ENCODE measurements around the gene SEMA5A. TPM values are rescaled to one million over a fixed set of nuclear protein-coding genes. Genes with fewer than 3 reads are reported as not detected.
A peak's percentile ranks its signal among the peaks of the same experiment; 100 is the strongest.

SEMA5A gene
- total RNA-seq, 1 experiment from 2014 or later: 9.3 TPM

DNA sequence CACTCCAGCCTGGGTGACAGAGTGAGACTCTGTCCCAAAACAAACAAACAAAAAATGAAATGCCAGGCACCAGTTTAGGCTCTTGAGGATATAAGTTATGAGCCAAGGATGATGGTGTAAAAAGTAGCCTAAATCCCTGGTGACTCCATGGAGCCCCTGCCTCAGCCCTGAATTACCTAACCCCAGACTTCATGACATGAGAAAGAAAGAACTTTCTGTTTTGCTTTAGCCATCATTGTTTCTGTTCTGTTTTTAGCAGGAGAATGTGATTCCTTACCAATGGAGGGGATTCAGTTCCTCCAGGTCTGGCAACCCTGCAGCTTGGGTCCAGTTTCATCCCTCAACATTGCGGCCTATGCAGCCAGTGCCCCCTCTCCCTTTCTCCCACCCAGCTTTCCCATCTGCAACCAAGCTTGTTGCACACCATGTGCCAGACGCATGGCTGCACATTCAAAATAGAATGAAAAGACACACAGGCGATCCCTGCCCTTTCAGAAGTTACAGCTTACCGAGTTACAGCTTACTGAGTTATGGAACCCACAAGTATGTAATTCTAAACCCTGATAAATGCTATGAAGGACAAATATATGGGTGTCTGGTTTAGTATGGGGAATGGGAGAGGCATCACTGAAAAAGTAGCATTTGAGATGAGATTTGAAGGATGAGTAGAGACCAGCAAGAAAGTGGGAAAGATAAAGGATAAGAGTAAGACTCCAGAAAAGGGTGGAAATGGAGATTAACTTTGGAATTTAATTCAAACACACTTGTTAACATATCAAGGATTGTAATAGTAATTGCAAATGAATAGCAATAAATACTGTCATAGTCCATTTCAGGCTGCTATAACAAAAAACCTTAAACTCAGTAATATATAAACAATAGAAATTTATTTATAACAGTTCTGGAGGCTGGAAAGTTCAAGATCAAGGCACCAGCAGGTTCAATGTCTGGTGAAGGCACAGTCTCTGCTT, 6.0 kb upstream of the SEMA5A start:
- CTCF ChIA-PET: no interaction called here
- POLR2A ChIA-PET: no interaction called here
- ATAC-seq: no peak
- Mint-ChIP-seq H3K4me3 (no peak overlapping the region), H3K27ac (no peak overlapping the region), H3K36me3 (peaks cover 21% of the 10 kb centered on the region), H3K4me1 (peaks cover 9% of the 10 kb centered on the region), H3K9me3 (no peaks in the 10 kb centered on the region), H3K27me3 (ENCODE audit: low read depth) (no peaks in the 10 kb centered on the region)
- TF ChIP-seq MYBL2 (CRISPR knock-in tag; IDR thresholded peaks at IDR 0.05): no peak
- TF ChIP-seq NR3C1 (CRISPR knock-in tag; conservative IDR thresholded peaks at IDR 0.05; ENCODE audit: low read depth): no peak
- TF ChIP-seq IRF2 (CRISPR knock-in tag; IDR thresholded peaks at IDR 0.05; ENCODE audit: borderline replicate concordance, low read depth): no peak
- TF ChIP-seq ELF4 (CRISPR knock-in tag; IDR thresholded peaks at IDR 0.05; ENCODE audit: low read depth): no peak
- TF ChIP-seq KAT7 (CRISPR knock-in tag; IDR thresholded peaks at IDR 0.05; ENCODE audit: borderline replicate concordance): no peak
- no peak for TF ChIP-seq RELA (CRISPR knock-in tag; IDR thresholded peaks at IDR 0.05; ENCODE audit: borderline replicate concordance)
- DNase-seq (ENCODE audit: low spot score): no peak

DNA sequence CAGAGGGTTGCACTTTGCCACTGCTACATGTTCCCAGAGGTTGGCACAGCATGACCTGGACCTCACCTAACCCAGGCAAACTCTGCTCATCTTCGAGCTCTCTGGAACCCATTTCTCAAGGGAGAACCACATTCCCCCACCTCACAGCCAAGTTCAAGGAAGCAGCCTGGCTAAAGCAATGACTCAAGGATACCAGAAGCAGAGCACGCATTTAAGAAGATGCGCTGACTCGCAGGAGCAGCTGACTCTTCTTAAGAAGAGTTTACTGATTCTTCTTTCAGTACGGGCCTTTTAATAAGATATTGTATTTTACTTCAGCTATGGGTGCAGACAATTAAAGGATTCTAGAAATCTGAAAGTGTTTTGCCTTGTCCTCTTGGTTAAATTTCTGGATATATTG, 4.1 kb upstream of the SEMA5A start:
- peaks cover 12% of the 10 kb centered on the region for H3K4me1 Mint-ChIP-seq
- TF ChIP-seq GTF2I (CRISPR knock-in tag; conservative IDR thresholded peaks at IDR 0.05) (no peak), NFE2L1 (CRISPR knock-in tag; IDR thresholded peaks at IDR 0.05) (no peak), ZNF416 (CRISPR knock-in tag; IDR thresholded peaks at IDR 0.05) (no peak), ZNF396 (CRISPR knock-in tag; IDR thresholded peaks at IDR 0.05; ENCODE audit: borderline replicate concordance) (no peak)
- TF ChIP-seq, protein P1, sequence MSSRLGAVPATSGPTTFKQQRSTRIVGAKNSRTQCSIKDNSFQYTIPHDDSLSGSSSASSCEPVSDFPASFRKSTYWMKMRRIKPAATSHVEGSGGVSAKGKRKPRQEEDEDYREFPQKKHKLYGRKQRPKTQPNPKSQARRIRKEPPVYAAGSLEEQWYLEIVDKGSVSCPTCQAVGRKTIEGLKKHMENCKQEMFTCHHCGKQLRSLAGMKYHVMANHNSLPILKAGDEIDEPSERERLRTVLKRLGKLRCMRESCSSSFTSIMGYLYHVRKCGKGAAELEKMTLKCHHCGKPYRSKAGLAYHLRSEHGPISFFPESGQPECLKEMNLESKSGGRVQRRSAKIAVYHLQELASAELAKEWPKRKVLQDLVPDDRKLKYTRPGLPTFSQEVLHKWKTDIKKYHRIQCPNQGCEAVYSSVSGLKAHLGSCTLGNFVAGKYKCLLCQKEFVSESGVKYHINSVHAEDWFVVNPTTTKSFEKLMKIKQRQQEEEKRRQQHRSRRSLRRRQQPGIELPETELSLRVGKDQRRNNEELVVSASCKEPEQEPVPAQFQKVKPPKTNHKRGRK (CRISPR knock-in tag; IDR thresholded peaks at IDR 0.05; ENCODE audit: borderline replicate concordance): no peak
- TF ChIP-seq, protein P2, sequence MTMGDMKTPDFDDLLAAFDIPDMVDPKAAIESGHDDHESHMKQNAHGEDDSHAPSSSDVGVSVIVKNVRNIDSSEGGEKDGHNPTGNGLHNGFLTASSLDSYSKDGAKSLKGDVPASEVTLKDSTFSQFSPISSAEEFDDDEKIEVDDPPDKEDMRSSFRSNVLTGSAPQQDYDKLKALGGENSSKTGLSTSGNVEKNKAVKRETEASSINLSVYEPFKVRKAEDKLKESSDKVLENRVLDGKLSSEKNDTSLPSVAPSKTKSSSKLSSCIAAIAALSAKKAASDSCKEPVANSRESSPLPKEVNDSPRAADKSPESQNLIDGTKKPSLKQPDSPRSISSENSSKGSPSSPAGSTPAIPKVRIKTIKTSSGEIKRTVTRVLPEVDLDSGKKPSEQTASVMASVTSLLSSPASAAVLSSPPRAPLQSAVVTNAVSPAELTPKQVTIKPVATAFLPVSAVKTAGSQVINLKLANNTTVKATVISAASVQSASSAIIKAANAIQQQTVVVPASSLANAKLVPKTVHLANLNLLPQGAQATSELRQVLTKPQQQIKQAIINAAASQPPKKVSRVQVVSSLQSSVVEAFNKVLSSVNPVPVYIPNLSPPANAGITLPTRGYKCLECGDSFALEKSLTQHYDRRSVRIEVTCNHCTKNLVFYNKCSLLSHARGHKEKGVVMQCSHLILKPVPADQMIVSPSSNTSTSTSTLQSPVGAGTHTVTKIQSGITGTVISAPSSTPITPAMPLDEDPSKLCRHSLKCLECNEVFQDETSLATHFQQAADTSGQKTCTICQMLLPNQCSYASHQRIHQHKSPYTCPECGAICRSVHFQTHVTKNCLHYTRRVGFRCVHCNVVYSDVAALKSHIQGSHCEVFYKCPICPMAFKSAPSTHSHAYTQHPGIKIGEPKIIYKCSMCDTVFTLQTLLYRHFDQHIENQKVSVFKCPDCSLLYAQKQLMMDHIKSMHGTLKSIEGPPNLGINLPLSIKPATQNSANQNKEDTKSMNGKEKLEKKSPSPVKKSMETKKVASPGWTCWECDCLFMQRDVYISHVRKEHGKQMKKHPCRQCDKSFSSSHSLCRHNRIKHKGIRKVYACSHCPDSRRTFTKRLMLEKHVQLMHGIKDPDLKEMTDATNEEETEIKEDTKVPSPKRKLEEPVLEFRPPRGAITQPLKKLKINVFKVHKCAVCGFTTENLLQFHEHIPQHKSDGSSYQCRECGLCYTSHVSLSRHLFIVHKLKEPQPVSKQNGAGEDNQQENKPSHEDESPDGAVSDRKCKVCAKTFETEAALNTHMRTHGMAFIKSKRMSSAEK (CRISPR knock-in tag; IDR thresholded peaks at IDR 0.05; ENCODE audit: borderline replicate concordance): no peak
- peaks cover 21% of the 10 kb centered on the region for H3K36me3 Mint-ChIP-seq
- no peak overlapping the region for H3K27ac Mint-ChIP-seq
- ChIA-PET POLR2A (no interaction called here), CTCF (no interaction called here)
- H3K4me3 Mint-ChIP-seq: no peak overlapping the region
- ATAC-seq (no peak), DNase-seq (ENCODE audit: low spot score) (no peak)
- no peaks in the 10 kb centered on the region for H3K27me3 Mint-ChIP-seq (ENCODE audit: low read depth)
- H3K9me3 Mint-ChIP-seq: no peaks in the 10 kb centered on the region

DNA sequence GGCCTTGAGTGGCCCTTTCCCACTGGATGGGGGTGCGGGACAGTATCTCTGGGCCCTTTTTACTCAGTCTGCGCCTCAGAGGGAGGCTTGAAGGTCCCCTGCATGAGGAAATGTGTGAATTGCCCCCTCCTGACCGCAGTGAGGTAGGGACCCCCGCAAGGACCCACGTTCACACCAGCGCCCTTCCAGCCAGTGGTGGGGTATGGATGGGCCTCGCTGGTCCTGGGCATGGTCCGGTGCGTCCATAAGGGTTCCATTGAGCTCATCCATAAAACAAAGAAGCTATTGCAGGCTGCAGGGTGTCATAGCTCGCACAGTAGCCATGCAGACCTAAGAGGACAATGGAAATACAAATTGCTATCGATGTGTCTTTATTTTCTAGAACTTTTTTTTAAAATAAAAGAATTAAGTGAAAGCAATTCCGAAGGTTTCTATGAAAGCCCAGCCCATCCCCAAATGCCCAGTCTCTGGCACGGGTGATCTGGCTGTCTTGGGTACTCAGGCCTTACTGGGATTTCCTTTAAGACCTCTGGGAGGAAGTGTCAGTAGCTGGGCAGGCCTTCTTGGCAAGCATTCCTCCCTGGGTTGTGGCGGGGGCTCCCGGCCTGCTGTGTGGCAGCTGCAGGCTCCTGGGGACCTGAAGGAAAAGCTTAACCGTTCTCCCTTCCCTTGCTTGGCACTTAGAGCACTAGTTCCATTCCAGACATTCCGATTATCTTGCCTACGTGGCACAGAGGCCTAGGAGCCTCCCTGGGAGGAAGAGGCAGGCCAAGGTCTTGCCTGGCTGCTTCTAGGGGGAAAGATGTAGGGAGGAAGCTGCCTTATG, 1.5 kb upstream of the SEMA5A start:
- TF ChIP-seq, protein P3, sequence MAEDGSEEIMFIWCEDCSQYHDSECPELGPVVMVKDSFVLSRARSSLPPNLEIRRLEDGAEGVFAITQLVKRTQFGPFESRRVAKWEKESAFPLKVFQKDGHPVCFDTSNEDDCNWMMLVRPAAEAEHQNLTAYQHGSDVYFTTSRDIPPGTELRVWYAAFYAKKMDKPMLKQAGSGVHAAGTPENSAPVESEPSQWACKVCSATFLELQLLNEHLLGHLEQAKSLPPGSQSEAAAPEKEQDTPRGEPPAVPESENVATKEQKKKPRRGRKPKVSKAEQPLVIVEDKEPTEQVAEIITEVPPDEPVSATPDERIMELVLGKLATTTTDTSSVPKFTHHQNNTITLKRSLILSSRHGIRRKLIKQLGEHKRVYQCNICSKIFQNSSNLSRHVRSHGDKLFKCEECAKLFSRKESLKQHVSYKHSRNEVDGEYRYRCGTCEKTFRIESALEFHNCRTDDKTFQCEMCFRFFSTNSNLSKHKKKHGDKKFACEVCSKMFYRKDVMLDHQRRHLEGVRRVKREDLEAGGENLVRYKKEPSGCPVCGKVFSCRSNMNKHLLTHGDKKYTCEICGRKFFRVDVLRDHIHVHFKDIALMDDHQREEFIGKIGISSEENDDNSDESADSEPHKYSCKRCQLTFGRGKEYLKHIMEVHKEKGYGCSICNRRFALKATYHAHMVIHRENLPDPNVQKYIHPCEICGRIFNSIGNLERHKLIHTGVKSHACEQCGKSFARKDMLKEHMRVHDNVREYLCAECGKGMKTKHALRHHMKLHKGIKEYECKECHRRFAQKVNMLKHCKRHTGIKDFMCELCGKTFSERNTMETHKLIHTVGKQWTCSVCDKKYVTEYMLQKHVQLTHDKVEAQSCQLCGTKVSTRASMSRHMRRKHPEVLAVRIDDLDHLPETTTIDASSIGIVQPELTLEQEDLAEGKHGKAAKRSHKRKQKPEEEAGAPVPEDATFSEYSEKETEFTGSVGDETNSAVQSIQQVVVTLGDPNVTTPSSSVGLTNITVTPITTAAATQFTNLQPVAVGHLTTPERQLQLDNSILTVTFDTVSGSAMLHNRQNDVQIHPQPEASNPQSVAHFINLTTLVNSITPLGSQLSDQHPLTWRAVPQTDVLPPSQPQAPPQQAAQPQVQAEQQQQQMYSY (CRISPR knock-in tag; IDR thresholded peaks at IDR 0.05): peak; percentile 50
- no peak for TF ChIP-seq ZNF121 (CRISPR knock-in tag; IDR thresholded peaks at IDR 0.05)
- Mint-ChIP-seq H3K4me3 (peak overlapping the region; percentile 90), H3K9me3 (no peaks in the 10 kb centered on the region), H3K27me3 (ENCODE audit: low read depth) (no peaks in the 10 kb centered on the region), H3K27ac (peak overlapping the region; percentile 62), H3K36me3 (peaks cover 21% of the 10 kb centered on the region), H3K4me1 (peaks cover 23% of the 10 kb centered on the region)
- ATAC-seq: peak; percentile 10
- POLR2A ChIA-PET: interaction anchor here (1.2 kb wide), 1 partner anchor 702 kb away, joined by 3 read pairs; the partner anchor contains the start of genes ATPSCKMT and CCT5
- peak; percentile 50 for DNase-seq (ENCODE audit: low spot score)
- CTCF ChIA-PET: interaction anchor here (0.9 to 1.3 kb wide), 5 partner anchors 12 to 287 kb away, joined by 3 to 7 read pairs (median 3); no protein-coding TSS in a partner anchor

Data from WTC11 (cell line).